Activated CD8-positive, alpha-beta T cell treated with anti-CD3 and anti-CD28 coated beads, Interleukin-2, amount 10 ng/mL, durations not matched to agents 7 days and 5 days (primary cell): Measurements from ENCODE around the gene RND1. TPM values are rescaled to one million over a fixed set of nuclear protein-coding genes. Genes with fewer than 3 reads are reported as not detected.
"Not testable (repeated sequence)": the region's sequence is repeated elsewhere in the genome, so short reads cannot be mapped to it uniquely, and the experiment has no call there.

Experiments used
- ATAC-seq: fragments of 150-1000 bp; cut with Tn5 transposase; one replicate; pipeline ENCODE4 v1.10.0; 2021; ENCODE audit warnings: moderate library complexity
- CTCF ChIA-PET: fragments of 350-600 bp; sonication (Branson Sonifier 250); formaldehyde crosslinking; loops from one replicate; lab custom pipeline; 2021; ENCODE audit warnings: antibody characterized with exemption; lab: Charles Lee
- POLR2A ChIA-PET: fragments of 350-600 bp; sonication (Branson Sonifier 250); formaldehyde crosslinking; loops from one replicate; lab custom pipeline; 2021; ENCODE audit warnings: antibody characterized with exemption; lab: Charles Lee
- DNase-seq: peaks from one replicate; pipeline ENCODE4 v3.0.0-alpha.2; 2020
- H3K27ac Mint-ChIP-seq: one replicate; pipeline ENCODE4 v1.8.0; 2021; ENCODE audit warnings: mild to moderate bottlenecking, mixed read lengths
- H3K27me3 Mint-ChIP-seq: one replicate; pipeline ENCODE4 v1.8.0; 2021; ENCODE audit warnings: low read depth, mixed read lengths
- H3K36me3 Mint-ChIP-seq: one replicate; pipeline ENCODE4 v1.8.0; 2021; ENCODE audit warnings: low read depth, mixed read lengths
- H3K4me1 Mint-ChIP-seq: one replicate; pipeline ENCODE4 v1.8.0; 2021; ENCODE audit warnings: low read depth, mixed read lengths
- H3K4me3 Mint-ChIP-seq: one replicate; pipeline ENCODE4 v1.8.0; 2021; ENCODE audit warnings: mild to moderate bottlenecking, mixed read lengths
- H3K9me3 Mint-ChIP-seq: one replicate; pipeline ENCODE4 v1.8.0; 2022; ENCODE audit warnings: mixed read lengths; ENCODE audit not compliant: insufficient read depth
- total RNA-seq, 2 experiments: library from RNA; stranded (reverse); gene quantifications; one replicate each; pipeline ENCODE4 v1.2.3, GENCODE V29; 2021

RND1 gene
- total RNA-seq, 2 experiments from 2014 or later: 1.4 to 2.5 TPM

DNA sequence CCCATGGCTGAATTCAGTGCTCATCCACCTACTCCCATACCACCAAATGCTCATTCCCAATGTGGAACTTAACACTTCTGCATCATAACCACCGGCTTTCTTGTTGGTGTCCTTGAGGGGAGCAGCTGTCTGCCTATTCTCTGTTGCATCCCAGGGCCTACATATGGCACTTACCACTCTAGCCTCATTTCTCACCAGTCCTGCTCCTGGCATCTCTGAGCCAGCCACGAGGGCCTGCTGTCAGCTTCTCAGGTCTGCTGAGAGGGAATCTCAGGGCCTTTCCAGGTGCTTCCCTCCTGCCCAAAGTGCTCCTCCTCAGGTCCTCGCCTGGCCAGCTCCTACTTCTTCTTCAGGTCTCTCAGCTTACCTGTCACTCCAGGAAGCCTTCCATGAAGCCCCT lies 24.0 kb upstream of the RND1 start:
- Mint-ChIP-seq H3K4me1 (peaks cover 8% of the 10 kb centered on the region), H3K4me3 (no peak overlapping the region), H3K27me3 (peaks cover 15% of the 10 kb centered on the region), H3K27ac (peak overlapping the region; percentile 31), H3K9me3 (no peaks in the 10 kb centered on the region), H3K36me3 (no peaks in the 10 kb centered on the region)
- no peak for DNase-seq
- POLR2A ChIA-PET: interaction anchor here (1.7 to 3.3 kb wide), 2 partner anchors 25 to 37 kb away, joined by 4 to 22 read pairs; partner anchors contain the start of genes DDX23 and RND1
- no peak for ATAC-seq
- CTCF ChIA-PET: interaction anchor here (0.9 to 5.5 kb wide), 25 partner anchors 8 to 137 kb away, joined by 3 to 260 read pairs (median 7); partner anchors contain the start of genes DDX23, FKBP11 and RND1

DNA sequence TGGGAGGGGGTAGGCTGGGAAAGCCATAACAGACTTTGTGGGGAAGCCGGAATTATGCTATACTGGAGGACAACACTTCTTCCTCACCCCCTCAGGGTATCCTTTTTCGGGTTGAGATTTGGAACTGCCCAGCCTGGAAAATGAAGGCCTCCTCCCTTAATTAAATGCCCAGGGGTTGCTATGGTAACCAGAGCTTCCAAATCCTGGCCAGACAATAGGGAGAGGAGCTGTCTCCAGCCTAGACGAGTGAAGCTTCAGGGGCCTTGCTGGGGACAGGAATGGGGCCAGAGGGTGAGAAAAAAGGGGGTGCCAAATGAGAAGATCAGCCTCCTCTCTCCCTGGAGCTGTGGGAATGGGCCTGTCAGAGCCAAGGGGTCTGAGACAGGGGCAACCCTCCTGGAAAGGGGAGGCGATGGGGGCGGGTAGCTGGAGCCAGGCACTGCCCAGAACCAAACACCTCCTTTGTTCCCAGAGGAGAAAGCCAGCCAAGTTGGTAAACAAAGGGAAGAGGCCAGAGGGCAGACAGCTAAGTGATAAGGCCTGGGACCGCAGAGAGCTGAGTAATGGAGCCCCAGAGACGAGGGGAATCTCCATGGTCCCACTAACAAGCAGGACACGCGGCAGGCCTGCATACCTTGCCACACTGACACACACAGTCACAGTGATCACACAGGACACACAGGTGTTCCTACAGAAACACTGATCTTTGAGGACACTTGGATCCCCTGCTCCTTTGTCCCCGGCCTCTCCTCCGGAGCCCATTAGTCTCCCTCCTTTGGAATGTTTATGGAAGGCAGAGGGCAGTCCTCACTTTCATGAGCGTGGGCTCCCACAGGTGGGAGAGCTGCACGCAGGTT lies 17.9 kb upstream of the RND1 start:
- H3K4me3 Mint-ChIP-seq: no peak overlapping the region
- H3K27ac Mint-ChIP-seq: no peak overlapping the region
- peaks cover 7% of the 10 kb centered on the region for H3K4me1 Mint-ChIP-seq
- no peak for ATAC-seq
- ChIA-PET CTCF (interaction anchor here (1.1 to 3.9 kb wide), 6 partner anchors 10 to 105 kb away, joined by 3 to 17 read pairs (median 4); partner anchors contain the start of genes DDX23 and RND1), POLR2A (interaction anchor here (0.7 kb wide), 1 partner anchor 31 kb away, joined by 5 read pairs; the partner anchor contains the start of gene DDX23)
- peaks cover 32% of the 10 kb centered on the region for H3K27me3 Mint-ChIP-seq
- DNase-seq: no peak
- no peaks in the 10 kb centered on the region for H3K36me3 Mint-ChIP-seq
- no peaks in the 10 kb centered on the region for H3K9me3 Mint-ChIP-seq

GRCh38 chr12:48882972-48883304 lies 17.3 kb upstream of the RND1 start:
- ATAC-seq: no peak
- peaks cover 32% of the 10 kb centered on the region for H3K27me3 Mint-ChIP-seq
- no peak overlapping the region for H3K4me3 Mint-ChIP-seq
- H3K4me1 Mint-ChIP-seq: peaks cover 7% of the 10 kb centered on the region
- ChIA-PET POLR2A (no interaction called here), CTCF (interaction anchor here (1.1 to 3.9 kb wide), 4 partner anchors 8 to 30 kb away, joined by 3 to 17 read pairs (median 11); partner anchors contain the start of gene RND1)
- DNase-seq: no peak
- no peaks in the 10 kb centered on the region for H3K36me3 Mint-ChIP-seq
- H3K27ac Mint-ChIP-seq: no peak overlapping the region
- H3K9me3 Mint-ChIP-seq: no peaks in the 10 kb centered on the region

DNA sequence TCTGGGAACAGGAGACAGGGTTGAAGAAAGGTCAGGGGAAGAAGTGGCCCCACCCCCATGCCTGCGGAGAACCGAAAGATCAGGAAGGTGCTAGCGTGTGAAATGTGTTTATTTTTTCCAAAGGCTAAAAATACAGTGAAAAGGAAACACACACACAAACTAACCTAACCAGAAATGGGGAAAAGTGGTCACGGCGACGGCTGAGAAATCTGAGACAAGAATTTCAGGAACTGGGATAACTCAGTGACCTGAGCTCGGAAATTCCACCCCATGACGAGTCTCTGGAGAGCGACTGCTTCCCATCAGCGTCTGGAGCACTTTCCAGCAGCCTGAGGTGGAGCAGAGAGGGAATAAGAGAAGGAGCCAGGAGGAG lies 16.6 kb upstream of the RND1 start:
- DNase-seq (no peak), ATAC-seq (no peak)
- Mint-ChIP-seq H3K27me3 (peaks cover 32% of the 10 kb centered on the region), H3K36me3 (no peaks in the 10 kb centered on the region), H3K4me3 (no peak overlapping the region), H3K9me3 (no peaks in the 10 kb centered on the region), H3K27ac (no peak overlapping the region), H3K4me1 (peaks cover 7% of the 10 kb centered on the region)
- ChIA-PET POLR2A (no interaction called here), CTCF (interaction anchor here (2.7 to 3.5 kb wide), 2 partner anchors 8 to 30 kb away, joined by 11 to 13 read pairs; partner anchors contain the start of gene DDX23)

- ATAC-seq: no peak
Observed at GRCh38 chr12:48881686-48882314, 16.1 kb upstream of the RND1 start.

GRCh38 chr12:48880647-48881046 lies 15.0 kb upstream of the RND1 start:
- peaks cover 7% of the 10 kb centered on the region for H3K4me1 Mint-ChIP-seq
- no peaks in the 10 kb centered on the region for H3K36me3 Mint-ChIP-seq
- H3K4me3 Mint-ChIP-seq: no peak overlapping the region
- no peak overlapping the region for H3K27ac Mint-ChIP-seq
- no peaks in the 10 kb centered on the region for H3K9me3 Mint-ChIP-seq
- ChIA-PET POLR2A (no interaction called here), CTCF (interaction anchor here (1.0 to 3.5 kb wide), 5 partner anchors 10 to 108 kb away, joined by 3 to 13 read pairs (median 6); partner anchors contain the start of gene DDX23)
- DNase-seq: no peak
- no peak for ATAC-seq
- peaks cover 31% of the 10 kb centered on the region for H3K27me3 Mint-ChIP-seq

More at GRCh38 chr12:48881686-48882314, 16.1 kb upstream of the RND1 start:
- Mint-ChIP-seq H3K36me3 (no peaks in the 10 kb centered on the region), H3K27ac (no peak overlapping the region), H3K4me1 (peaks cover 7% of the 10 kb centered on the region), H3K27me3 (peaks cover 32% of the 10 kb centered on the region), H3K4me3 (no peak overlapping the region), H3K9me3 (no peaks in the 10 kb centered on the region)
- no peak for DNase-seq
- CTCF ChIA-PET: interaction anchor here (1.0 to 3.5 kb wide), 4 partner anchors 9 to 106 kb away, joined by 3 to 13 read pairs (median 8); partner anchors contain the start of gene DDX23
- POLR2A ChIA-PET: no interaction called here

DNA sequence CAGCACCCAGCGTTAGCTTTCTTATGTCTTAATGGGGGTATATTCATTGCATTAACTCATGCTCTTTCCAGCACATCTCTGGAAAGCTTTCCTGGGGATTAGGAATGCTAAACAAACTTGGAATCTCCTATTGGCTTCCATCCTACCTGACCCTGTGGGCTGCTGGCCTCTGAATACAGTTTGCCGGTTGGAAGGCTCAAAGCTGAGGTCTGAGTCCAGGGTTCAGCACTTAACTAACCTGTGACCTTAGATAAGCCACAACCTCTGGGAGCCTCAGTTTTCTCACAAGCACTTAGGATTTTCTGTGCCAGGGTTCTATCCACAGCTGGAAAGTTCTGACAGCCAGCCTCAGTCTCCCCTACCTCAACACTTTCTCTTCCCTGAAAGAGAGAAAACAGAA lies 12.9 kb upstream of the RND1 start:
- no peak overlapping the region for H3K27ac Mint-ChIP-seq
- H3K9me3 Mint-ChIP-seq: no peaks in the 10 kb centered on the region
- H3K36me3 Mint-ChIP-seq: no peaks in the 10 kb centered on the region
- ChIA-PET CTCF (interaction anchor here (1.6 to 2.3 kb wide), 3 partner anchors 12 to 26 kb away, joined by 9 to 10 read pairs (median 10); partner anchors contain the start of genes DDX23 and RND1), POLR2A (no interaction called here)
- H3K4me3 Mint-ChIP-seq: no peak overlapping the region
- H3K4me1 Mint-ChIP-seq: peaks cover 7% of the 10 kb centered on the region
- no peak for DNase-seq
- no peak for ATAC-seq
- H3K27me3 Mint-ChIP-seq: peaks cover 31% of the 10 kb centered on the region

DNA sequence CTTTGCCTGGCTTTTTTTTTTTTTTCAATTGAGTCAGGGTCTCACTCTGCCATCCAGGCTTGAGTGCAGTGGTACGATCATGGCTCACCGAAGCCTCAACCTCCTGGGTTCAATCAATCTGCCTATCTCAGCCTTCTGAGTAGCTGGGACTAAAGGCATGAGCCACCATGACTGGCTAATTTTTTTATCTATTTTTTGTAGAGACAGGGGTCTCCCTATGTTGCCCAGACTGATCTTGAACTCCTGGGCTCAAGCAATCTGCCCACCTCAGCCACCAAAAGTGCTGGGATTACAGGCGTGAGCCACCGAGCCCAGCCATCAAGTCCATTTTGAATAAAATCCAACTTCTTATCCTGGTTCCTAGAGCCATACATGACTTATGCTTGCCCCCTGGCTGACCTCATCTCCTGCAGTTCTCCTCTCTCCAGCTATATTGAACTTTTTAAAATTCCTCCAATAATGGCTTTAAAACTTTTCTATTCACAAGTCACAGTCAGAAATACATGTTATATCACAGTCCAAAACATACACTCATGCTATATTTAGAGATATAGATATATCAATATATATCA lies 10.4 kb upstream of the RND1 start:
- peaks cover 20% of the 10 kb centered on the region for H3K27me3 Mint-ChIP-seq
- no peak overlapping the region for H3K27ac Mint-ChIP-seq
- DNase-seq (no peak), ATAC-seq (no peak)
- ChIA-PET CTCF (interaction anchor here (2.3 kb wide), 1 partner anchor 14 kb away, joined by 8 read pairs; no protein-coding TSS in a partner anchor), POLR2A (no interaction called here)
- H3K9me3 Mint-ChIP-seq: no peaks in the 10 kb centered on the region
- no peaks in the 10 kb centered on the region for H3K36me3 Mint-ChIP-seq
- H3K4me1 Mint-ChIP-seq: no peaks in the 10 kb centered on the region
- no peak overlapping the region for H3K4me3 Mint-ChIP-seq

DNA sequence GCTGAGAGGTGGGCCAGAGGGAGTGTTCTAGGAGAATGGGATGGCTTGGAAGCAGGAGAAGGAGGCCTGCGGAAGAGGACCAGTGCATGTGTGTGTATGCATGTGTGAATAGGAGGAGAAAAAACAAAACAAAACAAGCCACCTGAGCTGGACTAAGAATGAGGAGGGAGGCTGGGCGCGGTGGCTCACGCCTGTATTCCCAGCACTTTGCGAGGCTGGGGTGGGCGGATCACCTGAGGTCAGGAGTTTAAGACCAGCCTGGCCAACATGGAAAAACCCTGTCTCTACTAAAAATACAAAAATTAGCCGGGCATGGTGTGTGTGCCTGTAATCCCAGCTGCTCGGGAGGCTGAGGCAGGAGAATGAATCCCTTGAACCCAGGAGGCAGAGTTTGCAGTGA lies 7.9 kb upstream of the RND1 start:
- CTCF ChIA-PET: interaction anchor here (2.1 to 2.2 kb wide), 2 partner anchors 11 to 20 kb away, joined by 6 to 9 read pairs; no protein-coding TSS in a partner anchor
- H3K9me3 Mint-ChIP-seq, H3K27me3 Mint-ChIP-seq, H3K4me1 Mint-ChIP-seq, ATAC-seq, H3K27ac Mint-ChIP-seq, H3K4me3 Mint-ChIP-seq, H3K36me3 Mint-ChIP-seq, DNase-seq: not testable (repeated sequence)
- POLR2A ChIA-PET: interaction anchor here (0.9 kb wide), 1 partner anchor 15 kb away, joined by 3 read pairs; no protein-coding TSS in a partner anchor

GRCh38 chr12:48873096-48873495 lies 7.4 kb upstream of the RND1 start:
- CTCF ChIA-PET: interaction anchor here (0.9 to 2.2 kb wide), 3 partner anchors 11 to 20 kb away, joined by 3 to 9 read pairs (median 6); no protein-coding TSS in a partner anchor
- no peak overlapping the region for H3K4me3 Mint-ChIP-seq
- no peak for DNase-seq
- POLR2A ChIA-PET: interaction anchor here (0.9 kb wide), 1 partner anchor 16 kb away, joined by 3 read pairs; no protein-coding TSS in a partner anchor
- ATAC-seq: no peak
- no peaks in the 10 kb centered on the region for H3K9me3 Mint-ChIP-seq
- no peaks in the 10 kb centered on the region for H3K36me3 Mint-ChIP-seq
- peaks cover 9% of the 10 kb centered on the region for H3K27me3 Mint-ChIP-seq
- no peak overlapping the region for H3K27ac Mint-ChIP-seq
- H3K4me1 Mint-ChIP-seq: no peaks in the 10 kb centered on the region

- Mint-ChIP-seq H3K9me3 (no peaks in the 10 kb centered on the region), H3K36me3 (no peaks in the 10 kb centered on the region), H3K4me3 (no peak overlapping the region), H3K27ac (no peak overlapping the region), H3K4me1 (peaks cover 18% of the 10 kb centered on the region), H3K27me3 (peaks cover 18% of the 10 kb centered on the region)
- DNase-seq (no peak), ATAC-seq (no peak)
- CTCF ChIA-PET: interaction anchor here (1.2 to 6.5 kb wide), 4 partner anchors 12 to 108 kb away, joined by 4 to 55 read pairs (median 6); partner anchors contain the start of gene DDX23
- POLR2A ChIA-PET: no interaction called here
Observed at GRCh38 chr12:48869191-48869590, 3.5 kb upstream of the RND1 start.
